Upper lobe of left lung (tissue), 4 donors: ENCODE measurements around the gene FAF2.

ENCODE experiments used
- POLR2A ChIP-seq, 4 donors: fragments of 450-650 bp; IDR thresholded peaks; one replicate each; pipeline ENCODE4 v1.5.1; 2016 to 2017; ENCODE audit warnings: antibody characterized with exemption in 4 of 4, mild to moderate bottlenecking in 2 of 4
- TF ChIP-seq, protein P1 (sequence below), 6 experiments: fragments of 450-650 bp in 4 of 6; fragments of 200-600 bp in 2 of 6; sonication (generic) in 2 of 6; IDR thresholded peaks; one replicate each; pipeline ENCODE4 v1.5.1; 2016 to 2019; ENCODE audit warnings: antibody characterized with exemption in 6 of 6

- TF ChIP-seq, protein P1, sequence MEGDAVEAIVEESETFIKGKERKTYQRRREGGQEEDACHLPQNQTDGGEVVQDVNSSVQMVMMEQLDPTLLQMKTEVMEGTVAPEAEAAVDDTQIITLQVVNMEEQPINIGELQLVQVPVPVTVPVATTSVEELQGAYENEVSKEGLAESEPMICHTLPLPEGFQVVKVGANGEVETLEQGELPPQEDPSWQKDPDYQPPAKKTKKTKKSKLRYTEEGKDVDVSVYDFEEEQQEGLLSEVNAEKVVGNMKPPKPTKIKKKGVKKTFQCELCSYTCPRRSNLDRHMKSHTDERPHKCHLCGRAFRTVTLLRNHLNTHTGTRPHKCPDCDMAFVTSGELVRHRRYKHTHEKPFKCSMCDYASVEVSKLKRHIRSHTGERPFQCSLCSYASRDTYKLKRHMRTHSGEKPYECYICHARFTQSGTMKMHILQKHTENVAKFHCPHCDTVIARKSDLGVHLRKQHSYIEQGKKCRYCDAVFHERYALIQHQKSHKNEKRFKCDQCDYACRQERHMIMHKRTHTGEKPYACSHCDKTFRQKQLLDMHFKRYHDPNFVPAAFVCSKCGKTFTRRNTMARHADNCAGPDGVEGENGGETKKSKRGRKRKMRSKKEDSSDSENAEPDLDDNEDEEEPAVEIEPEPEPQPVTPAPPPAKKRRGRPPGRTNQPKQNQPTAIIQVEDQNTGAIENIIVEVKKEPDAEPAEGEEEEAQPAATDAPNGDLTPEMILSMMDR (IDR thresholded peaks at IDR 0.05): no peak
- no peak for TF ChIP-seq POLR2A (IDR thresholded peaks at IDR 0.05)
These were observed 49.7 kb downstream of the FAF2 start for GRCh38 chr5:176497852-176498251.
